ENCODE results near the gene LRFN2.

DNA sequence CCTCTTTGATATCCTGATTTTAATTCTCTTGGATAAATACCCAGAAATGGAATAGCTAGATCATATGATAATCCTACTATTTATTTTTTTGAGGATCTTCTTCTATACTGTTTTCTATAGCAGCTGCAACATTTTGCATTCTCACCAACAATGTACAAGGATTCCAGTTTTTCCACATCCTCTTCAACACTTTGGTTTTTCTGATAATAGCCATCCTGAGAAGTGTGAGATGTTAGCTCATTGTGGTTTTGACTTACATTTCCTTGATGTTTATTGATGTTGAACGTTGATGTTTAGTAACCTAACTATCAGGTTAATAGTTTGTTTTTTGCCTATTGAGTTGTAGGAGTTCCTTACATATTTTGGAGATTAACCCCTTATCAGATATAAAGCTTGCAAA is 217.3 kb downstream of the LRFN2 start:
- TF ChIP-seq EZH2 (IDR thresholded peaks at IDR 0.05; ENCODE audit: low read length) (no peak), CTCF (optimal IDR thresholded peaks at IDR 0.05 in 1 of 3, IDR thresholded peaks at IDR 0.05 in 1 of 3, conservative IDR thresholded peaks at IDR 0.05 in 1 of 3; ENCODE audit: extremely low read depth in 1 of 3, insufficient read depth in 2 of 3, low read length in 3 of 3) (no peak)
